DMS153 treated with DMSO at 0.1 percent for 48 hours (cell line): ENCODE measurements around the gene GPR62.

Experiments
- DNase-seq: peaks from one replicate; lab custom pipeline; 2025; ENCODE audit not compliant: unreplicated experiment; lab: John Stamatoyannopoulos, UW

Gene GPR62

DNA sequence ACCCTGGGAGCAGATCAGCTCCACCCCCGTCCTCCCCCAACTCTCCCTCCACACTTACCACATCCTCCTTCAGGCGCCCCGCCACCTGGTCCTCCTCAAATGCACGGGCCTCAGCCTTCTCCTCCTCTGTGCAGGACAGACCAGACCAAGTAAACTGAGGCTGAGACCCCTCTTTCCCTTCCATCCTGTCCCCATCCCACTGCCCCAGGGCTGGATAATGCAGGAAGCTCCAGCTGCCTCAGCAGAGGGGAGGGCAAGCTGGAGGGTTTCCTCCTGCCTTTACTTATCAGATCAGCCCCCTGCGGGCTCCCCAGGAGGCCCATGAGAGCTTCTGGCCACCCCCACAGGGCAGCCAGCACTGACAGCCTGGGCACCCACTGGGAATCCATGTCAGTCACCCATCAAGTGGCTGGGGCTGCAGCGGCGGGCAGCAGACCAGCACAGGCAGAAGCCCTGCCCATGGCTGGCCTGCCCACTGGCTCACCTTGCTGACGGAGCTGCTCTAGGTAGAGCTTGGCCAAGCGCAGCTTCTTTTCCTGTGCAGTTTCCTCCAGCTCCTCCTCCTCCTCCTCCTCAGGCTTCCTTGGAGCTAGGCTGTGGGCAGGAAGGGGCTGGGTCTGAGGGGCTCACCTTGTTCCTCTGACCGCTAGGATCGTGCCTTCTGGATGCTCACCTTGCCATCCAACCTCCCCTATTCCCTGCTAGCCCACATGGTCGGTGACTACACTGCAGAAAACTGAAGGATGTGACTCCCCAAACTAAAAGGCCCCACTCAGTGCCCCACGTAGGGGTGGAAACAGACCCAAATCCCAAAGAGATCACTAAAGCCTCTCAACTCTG lies 17.4 kb upstream of the GPR62 start:
- no peak for DNase-seq

DNA sequence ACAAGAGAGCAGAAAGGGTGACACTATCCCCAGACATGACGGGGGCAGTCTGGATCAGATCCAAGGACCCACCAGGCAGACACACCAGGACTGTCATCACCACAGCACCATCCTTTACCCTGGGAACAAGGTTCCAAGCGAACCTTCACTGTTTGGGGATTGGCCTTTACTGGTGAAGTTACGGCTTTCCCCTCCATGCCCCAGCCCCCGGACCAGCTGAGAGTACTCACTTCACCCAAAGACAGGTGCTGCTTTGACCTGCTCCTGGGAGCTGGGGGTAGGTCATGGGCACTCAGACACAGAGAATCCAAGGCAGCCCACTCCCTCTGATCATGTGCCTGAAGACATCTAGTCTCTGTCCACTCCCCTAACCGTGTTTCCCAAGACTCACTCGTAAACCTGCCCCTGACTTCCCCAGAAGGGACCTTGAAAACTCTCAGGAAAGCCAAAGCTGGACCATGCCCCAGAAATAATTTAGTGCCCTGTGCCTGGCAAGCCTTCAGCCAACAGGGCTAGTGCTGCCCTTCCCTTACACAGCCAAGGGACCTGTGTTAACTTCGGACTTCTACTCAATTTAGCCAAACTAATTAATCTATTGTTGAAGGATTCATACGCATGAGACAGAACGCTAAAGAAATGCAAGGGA lies 16.3 kb upstream of the GPR62 start:
- no peak for DNase-seq

DNA sequence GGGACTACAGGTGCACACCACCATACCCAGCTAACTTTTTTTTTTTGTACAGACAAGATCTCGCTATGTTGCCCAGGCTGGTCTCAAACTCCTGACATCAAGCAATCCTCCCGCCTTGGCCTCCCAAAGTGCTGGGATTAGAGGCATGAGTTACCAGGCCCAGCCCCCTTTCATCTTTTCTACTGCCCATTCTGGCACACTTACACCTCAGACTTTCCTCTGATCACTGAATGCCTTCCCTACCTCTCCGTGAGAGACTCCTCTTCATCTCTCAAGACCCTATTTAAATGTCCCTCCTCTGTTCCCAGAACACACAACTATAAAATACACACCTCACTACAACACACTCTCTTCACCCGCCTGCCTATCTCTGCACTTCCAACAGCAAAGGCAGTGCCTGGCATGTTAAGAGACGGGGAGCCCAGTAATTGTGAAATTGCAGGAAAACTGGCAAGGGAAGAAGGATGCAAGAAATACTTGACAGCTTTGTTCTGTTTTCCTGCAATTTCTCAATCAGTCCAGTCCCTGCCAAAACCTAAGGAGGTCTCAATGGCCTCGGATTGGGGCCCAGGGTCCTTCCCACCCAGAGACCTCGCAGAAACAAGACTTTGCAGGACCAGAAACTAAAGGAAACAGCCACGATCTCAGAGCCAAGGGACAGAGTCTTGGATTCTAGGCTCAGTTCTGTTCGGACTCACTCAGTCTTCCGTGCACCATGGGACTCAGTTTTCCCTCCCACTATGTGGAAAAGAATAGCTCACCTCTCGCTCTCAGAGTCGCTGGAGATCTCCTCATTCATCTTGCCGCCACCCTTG lies 14.3 kb upstream of the GPR62 start:
- DNase-seq: no peak

DNA sequence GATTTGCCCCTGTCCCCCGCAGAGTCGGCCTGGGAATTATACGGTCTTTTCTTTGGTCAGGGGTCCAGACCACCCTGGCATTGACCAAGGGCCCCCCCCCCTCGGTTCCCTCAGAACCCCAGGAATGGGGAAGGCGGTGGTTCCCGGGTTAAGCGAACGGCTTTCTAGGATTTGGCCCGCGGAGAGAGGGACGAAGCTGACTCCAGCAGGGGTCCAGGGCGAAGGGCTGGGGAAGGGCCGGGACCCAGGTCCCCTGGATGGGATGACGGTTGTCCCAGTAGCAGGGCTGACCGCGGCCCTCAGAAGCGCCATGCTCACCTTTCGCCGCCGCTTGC lies 13.8 kb upstream of the GPR62 start:
- no peak for DNase-seq

- peak; percentile 90 for DNase-seq
Observed at GRCh38 chr3:51941798-51942602, 13.2 kb upstream of the GPR62 start, which contains the start of the genes PARP3 and RRP9. TSS of gene PARP3 (plus strand) at chr3:51942363. CDS start at chr3:51943356, 993 bp downstream. TSS of gene RRP9 (minus strand) at chr3:51941904. CDS start at chr3:51941867, 37 bp downstream.

GRCh38 chr3:51942603-51943450 lies 12.4 kb upstream of the GPR62 start:
- DNase-seq: no peak

GRCh38 chr3:51943451-51944391 lies 11.5 kb upstream of the GPR62 start:
- no peak for DNase-seq

GRCh38 chr3:51944451-51945021 lies 10.6 kb upstream of the GPR62 start:
- DNase-seq: no peak

- DNase-seq: no peak
Observed at GRCh38 chr3:51945031-51945840, 9.9 kb upstream of the GPR62 start.

- DNase-seq: no peak
Observed at GRCh38 chr3:51945926-51946705, 9.1 kb upstream of the GPR62 start.

- no peak for DNase-seq
Observed at GRCh38 chr3:51946796-51947195, 8.4 kb upstream of the GPR62 start.

- DNase-seq: no peak
Observed at GRCh38 chr3:51947215-51947900, 7.8 kb upstream of the GPR62 start.

- no peak for DNase-seq
Observed at GRCh38 chr3:51948016-51948580, 7.1 kb upstream of the GPR62 start.

GRCh38 chr3:51949121-51949520 lies 6.1 kb upstream of the GPR62 start:
- no peak for DNase-seq

- no peak for DNase-seq
Observed at GRCh38 chr3:51950899-51951298, 4.3 kb upstream of the GPR62 start.

DNA sequence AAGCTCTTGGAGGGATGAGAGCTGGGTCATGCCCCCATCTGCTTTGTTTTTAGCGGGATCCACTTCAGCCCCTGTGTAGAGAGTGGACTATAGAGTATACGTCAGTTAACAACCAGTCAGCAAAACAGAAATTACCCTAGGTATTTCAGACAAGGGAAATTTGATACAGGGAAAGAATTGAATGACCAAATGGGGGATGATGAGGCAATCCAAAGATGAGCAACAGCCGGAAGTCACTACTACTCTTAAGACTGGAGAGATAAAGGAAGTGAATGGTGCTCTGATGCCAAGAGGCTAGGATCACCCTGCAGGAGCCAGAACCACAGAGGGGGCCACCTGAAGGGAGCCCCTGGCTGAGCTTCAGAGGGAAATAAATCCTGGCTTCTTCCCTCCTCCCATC lies 1.7 kb upstream of the GPR62 start:
- DNase-seq: peak; percentile 17
